ENCODE results near the gene F8A1.
"Not testable (repeated sequence)": the region's sequence is repeated elsewhere in the genome, so short reads cannot be mapped to it uniquely, and the experiment has no call there.

GRCh38 chrX:154886789-154887221 lies 650 bp downstream of the F8A1 start:
- TF ChIP-seq ZFX (IDR thresholded peaks at IDR 0.05; ENCODE audit: borderline replicate concordance); CTCF (IDR thresholded peaks at IDR 0.05): not testable (repeated sequence)
